Psoas muscle (tissue), 8 donors: ENCODE results near the gene TSHZ2. TPM values are rescaled to one million over a fixed set of nuclear protein-coding genes. Genes with fewer than 3 reads are reported as not detected.

ENCODE experiments used
- ATAC-seq, 4 donors: fragments of 200-7000 bp; cut with Tn5 transposase; one replicate each; pipeline ENCODE4 v1.9.1; 2020; ENCODE audit warnings: moderate library complexity in 3 of 4, mild to moderate bottlenecking in 2 of 4
- DNase-seq, 2 donors: peaks; one replicate each; pipeline ENCODE4 v3.0.0-alpha.2; 2020
- H3K27ac ChIP-seq: fragments of 200-600 bp; one replicate; pipeline ENCODE4 v1.8.0; 2022
- H3K27me3 ChIP-seq, 3 donors: fragments of 200-600 bp in 1 of 3; one replicate each; pipeline versions ENCODE4 v1.6.1 to v1.8.0; 2013 to 2022; ENCODE audit warnings: low read length in 2 of 3, mild to moderate bottlenecking in 2 of 3, moderate library complexity in 1 of 3; ENCODE audit not compliant: insufficient read depth in 3 of 3
- H3K36me3 ChIP-seq, 2 donors: fragments of 200-600 bp in 1 of 2; one replicate each; pipeline versions ENCODE4 v1.6.1 to v1.8.0; 2013 to 2022; ENCODE audit warnings: low read depth in 1 of 2, mild to moderate bottlenecking in 1 of 2, moderate library complexity in 1 of 2; ENCODE audit not compliant: insufficient read depth in 1 of 2
- H3K4me1 ChIP-seq: fragments of 200-600 bp; one replicate; pipeline ENCODE4 v1.8.0; 2022
- H3K4me3 ChIP-seq: fragments of 200-600 bp; one replicate; pipeline ENCODE4 v1.8.0; 2022; ENCODE audit warnings: mild to moderate bottlenecking
- H3K9me3 ChIP-seq: fragments of 200-600 bp; one replicate; pipeline ENCODE4 v1.8.0; 2022
- WGBS, 3 donors: extraction: QIAGEN DNeasy Blood & Tissue Kit; methylation state at CpG; one replicate each; pipeline versions ENCODE4 v1.1.6 to v1.1.7; 2013; 5-methylcytosine and 5-hydroxymethylcytosine counted together
- intact Hi-C, 2 donors: fragments of 100-400 bp; cut with DNase I; formaldehyde crosslinking; loops; one replicate each; pipeline versions ENCODE4 v1.11.0 to v1.14.2; 2022
- polyA plus RNA-seq, 3 donors: library from polyadenylated mRNA; stranded (reverse); fragments of 200-250 nt; gene quantifications; one replicate each; pipeline ENCODE4 v1.2.3, GENCODE V29; 2013
- total RNA-seq, 4 donors: library from RNA; stranded (reverse); fragmentation: NEBNext Ultra II Directional in 2 of 4; extraction: Animal tissue kit (Norgen Biotek cat#: 25700) in 2 of 4; gene quantifications; one replicate each; pipeline versions ENCODE4 v1.2.1 to v1.2.4, GENCODE V29; 2021 to 2023
- TF ChIP-seq, protein P1 (sequence below): fragments of 200-600 bp; IDR thresholded peaks from one replicate; pipeline ENCODE4 v1.8.0; 2022; ENCODE audit warnings: antibody characterized with exemption
- donor health status: healthy with polysubstance abuse.
- donor health status: DM: no; HTN: no; CAD: no; lungs with moderate emphysema.
- donor health status: Bipolar disorder and iron deficiency.
- donor health status: healthy.
- donor health status: DM: yes; HTN: yes; CAD: no.
- donor health status: DM: no; HTN: no; CAD: no.
- donor health status: DM: no; HTN: no; CAD: no.
- donor health status: DM: yes; HTN: yes; CAD: no.

Gene TSHZ2
- total and polyA plus RNA-seq, 7 donors, result 0.39 to 7.5 (median 1.9) TPM

DNA sequence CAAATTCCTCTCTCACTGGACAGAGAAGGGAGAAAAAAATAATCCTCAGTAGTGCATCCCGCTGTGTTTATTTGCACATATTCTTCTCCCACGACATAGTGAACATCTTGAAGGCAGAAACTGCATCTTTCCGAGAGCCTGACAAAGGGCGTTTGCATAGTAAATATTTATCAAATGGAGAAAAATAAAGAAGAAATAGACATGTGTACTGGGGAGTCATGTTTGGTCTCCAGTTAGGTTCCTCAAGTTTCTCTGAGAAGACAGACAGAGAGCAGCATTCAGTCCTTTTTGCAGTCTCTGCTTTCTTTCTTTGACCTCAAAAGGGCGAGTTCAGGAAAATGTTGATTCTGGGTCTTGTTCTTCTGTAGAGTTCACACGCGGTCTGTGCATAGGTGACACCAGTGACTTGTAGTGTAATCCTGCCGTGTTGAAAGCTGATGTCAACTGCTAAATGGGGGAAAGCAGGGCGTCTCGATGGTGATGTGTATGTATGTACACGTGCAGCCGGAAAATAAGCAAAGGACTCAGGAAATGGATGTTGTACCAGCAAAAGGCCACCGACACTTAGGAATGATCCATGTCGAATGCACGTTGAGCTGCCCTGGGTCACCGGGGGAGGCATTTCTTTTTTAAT lies 335.9 kb downstream of the TSHZ2 start:
- TF ChIP-seq, protein P1, sequence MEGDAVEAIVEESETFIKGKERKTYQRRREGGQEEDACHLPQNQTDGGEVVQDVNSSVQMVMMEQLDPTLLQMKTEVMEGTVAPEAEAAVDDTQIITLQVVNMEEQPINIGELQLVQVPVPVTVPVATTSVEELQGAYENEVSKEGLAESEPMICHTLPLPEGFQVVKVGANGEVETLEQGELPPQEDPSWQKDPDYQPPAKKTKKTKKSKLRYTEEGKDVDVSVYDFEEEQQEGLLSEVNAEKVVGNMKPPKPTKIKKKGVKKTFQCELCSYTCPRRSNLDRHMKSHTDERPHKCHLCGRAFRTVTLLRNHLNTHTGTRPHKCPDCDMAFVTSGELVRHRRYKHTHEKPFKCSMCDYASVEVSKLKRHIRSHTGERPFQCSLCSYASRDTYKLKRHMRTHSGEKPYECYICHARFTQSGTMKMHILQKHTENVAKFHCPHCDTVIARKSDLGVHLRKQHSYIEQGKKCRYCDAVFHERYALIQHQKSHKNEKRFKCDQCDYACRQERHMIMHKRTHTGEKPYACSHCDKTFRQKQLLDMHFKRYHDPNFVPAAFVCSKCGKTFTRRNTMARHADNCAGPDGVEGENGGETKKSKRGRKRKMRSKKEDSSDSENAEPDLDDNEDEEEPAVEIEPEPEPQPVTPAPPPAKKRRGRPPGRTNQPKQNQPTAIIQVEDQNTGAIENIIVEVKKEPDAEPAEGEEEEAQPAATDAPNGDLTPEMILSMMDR, result no peak
- WGBS, 3 donors, result 65 to 66% (median 65%) methylated on average over 16 of the region's 16 CpGs
- Histone ChIP-seq H3K36me3 (no peaks in the 10 kb centered on the region), H3K9me3 (no peaks in the 10 kb centered on the region), H3K4me1 (no peaks in the 10 kb centered on the region), H3K27me3 (peaks cover 0 to 6% (median 0%) of the 10 kb centered on the region in 3 donors), H3K27ac (no peak overlapping the region), H3K4me3 (no peak overlapping the region)
- intact Hi-C loops, result no loop called here
- no peak for ATAC-seq
- no peak for DNase-seq

DNA sequence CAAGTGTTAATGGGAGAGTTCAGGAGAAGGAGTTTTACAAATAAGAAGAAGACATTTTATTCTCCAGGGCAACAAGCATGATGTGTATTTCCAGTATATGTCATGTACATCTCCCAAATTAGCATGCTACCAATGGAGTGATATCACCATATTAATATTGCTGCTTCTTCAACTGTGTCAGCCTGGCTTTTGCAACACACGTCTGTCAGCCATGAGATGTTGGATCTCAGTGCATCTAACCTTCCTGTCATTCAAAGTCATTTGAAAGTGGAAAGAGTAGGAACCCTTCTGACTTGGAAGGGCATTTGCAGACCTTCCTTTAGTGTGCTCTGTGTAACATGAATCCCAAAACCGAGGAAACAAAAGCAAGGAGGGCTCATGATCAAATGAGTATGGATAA lies 337.4 kb downstream of the TSHZ2 start:
- DNase-seq (no peak), ATAC-seq (no peak)
- WGBS, 3 donors, result 68 to 78% (median 73%) methylated on average over 2 of the region's 2 CpGs
- Histone ChIP-seq H3K27ac (no peak overlapping the region), H3K36me3 (no peaks in the 10 kb centered on the region), H3K4me3 (no peak overlapping the region), H3K27me3 (peaks cover 0 to 6% (median 0%) of the 10 kb centered on the region in 3 donors), H3K4me1 (no peaks in the 10 kb centered on the region), H3K9me3 (no peaks in the 10 kb centered on the region)
- intact Hi-C loops, result no loop called here
- TF ChIP-seq, protein P1, result no peak

DNA sequence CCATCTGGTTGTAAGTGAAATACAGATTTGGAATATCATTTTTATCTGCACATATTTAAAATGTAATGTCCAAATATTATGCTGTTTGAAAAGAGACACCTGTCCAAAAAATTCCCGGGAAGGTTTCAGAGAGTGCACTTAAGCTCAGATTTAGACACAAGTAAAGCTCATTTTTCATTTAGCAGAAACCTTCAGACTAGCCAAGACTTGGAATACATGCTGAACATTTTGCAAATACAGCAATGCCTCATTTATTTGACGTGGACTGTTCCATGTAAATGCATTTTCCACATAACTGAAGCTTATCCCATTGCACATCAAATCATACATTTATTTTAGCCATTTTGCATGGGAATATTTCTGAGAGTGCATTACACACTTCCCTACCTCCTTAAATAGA lies 340.8 kb downstream of the TSHZ2 start:
- no peak for DNase-seq
- no peak for ATAC-seq
- H3K4me3 ChIP-seq, result no peak overlapping the region
- intact Hi-C loops, result no loop called here
- H3K4me1 ChIP-seq, result no peaks in the 10 kb centered on the region
- 20 to 29% (median 29%) methylated on average over 2 of the region's 2 CpGs for WGBS, 3 donors
- no peaks in the 10 kb centered on the region for H3K9me3 ChIP-seq
- TF ChIP-seq, protein P1, result no peak
- no peak overlapping the region for H3K27ac ChIP-seq
- H3K36me3 ChIP-seq, result no peaks in the 10 kb centered on the region
- peaks cover 0 to 6% (median 0%) of the 10 kb centered on the region in 3 donors for H3K27me3 ChIP-seq

DNA sequence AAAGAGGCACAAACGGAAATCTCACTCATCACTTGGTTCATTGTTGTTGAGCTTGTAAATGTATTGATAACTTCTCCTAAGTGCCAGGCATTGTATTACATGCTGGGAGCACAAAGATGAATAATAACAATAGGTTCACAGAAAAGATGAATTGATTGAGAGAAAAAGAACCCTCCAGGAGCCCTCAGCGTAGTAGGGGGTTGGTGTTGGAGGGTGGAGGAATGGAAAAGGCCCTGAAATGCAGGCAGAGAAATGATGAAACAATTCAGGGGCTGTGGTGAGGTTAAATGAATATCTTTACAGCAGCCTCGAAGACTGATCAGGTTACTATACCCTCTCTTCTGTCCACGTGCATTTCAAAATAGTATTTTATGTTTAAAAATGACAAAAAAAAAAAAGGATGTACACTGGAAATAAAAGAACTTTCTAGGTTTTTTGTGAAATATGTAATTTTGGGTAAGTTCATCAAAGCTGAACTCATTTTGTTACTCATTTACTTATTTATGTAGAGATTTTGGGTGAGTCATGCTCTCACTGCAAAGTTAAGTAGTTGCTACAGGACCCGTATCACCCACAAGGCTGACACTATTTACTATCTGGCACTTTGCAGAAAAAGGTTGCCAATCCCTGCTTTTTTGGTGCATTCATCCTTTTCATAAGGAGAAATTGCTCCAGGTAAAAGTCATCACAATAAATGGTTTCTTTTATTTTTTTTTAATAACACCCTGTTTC lies 344.2 kb downstream of the TSHZ2 start:
- no peaks in the 10 kb centered on the region for H3K36me3 ChIP-seq
- H3K9me3 ChIP-seq, result no peaks in the 10 kb centered on the region
- H3K27ac ChIP-seq, result no peak overlapping the region
- DNase-seq (no peak), ATAC-seq (no peak)
- TF ChIP-seq, protein P1, result no peak
- intact Hi-C loops, result no loop called here
- no peak overlapping the region for H3K4me3 ChIP-seq
- WGBS, 3 donors, result 81 to 89% (median 82%) methylated on average over 5 of the region's 5 CpGs
- no peaks in the 10 kb centered on the region for H3K4me1 ChIP-seq
- peaks cover 0 to 3% (median 0%) of the 10 kb centered on the region in 3 donors for H3K27me3 ChIP-seq
